ENCODE results near the gene PLCH2.
A peak's percentile ranks its signal among the peaks of the same experiment; 100 is the strongest.

GRCh38 chr1:2545754-2546514, 69.8 kb downstream of the PLCH2 start:
- TF ChIP-seq, protein P1, sequence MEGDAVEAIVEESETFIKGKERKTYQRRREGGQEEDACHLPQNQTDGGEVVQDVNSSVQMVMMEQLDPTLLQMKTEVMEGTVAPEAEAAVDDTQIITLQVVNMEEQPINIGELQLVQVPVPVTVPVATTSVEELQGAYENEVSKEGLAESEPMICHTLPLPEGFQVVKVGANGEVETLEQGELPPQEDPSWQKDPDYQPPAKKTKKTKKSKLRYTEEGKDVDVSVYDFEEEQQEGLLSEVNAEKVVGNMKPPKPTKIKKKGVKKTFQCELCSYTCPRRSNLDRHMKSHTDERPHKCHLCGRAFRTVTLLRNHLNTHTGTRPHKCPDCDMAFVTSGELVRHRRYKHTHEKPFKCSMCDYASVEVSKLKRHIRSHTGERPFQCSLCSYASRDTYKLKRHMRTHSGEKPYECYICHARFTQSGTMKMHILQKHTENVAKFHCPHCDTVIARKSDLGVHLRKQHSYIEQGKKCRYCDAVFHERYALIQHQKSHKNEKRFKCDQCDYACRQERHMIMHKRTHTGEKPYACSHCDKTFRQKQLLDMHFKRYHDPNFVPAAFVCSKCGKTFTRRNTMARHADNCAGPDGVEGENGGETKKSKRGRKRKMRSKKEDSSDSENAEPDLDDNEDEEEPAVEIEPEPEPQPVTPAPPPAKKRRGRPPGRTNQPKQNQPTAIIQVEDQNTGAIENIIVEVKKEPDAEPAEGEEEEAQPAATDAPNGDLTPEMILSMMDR (IDR thresholded peaks at IDR 0.05) = no peak
- peak in 1 of 2 donors; percentile 13 for TF ChIP-seq POLR2A (IDR thresholded peaks at IDR 0.05)
- no peak for TF ChIP-seq POLR2AphosphoS5 (IDR thresholded peaks at IDR 0.05)
